Measurements from ENCODE around the gene RTN4R. TPM values are rescaled to one million over a fixed set of nuclear protein-coding genes. Genes with fewer than 3 reads are reported as not detected.

The RTN4R gene
- total and polyA plus RNA-seq, 2 of the 4 experiments (the other 2 are of a cell fraction): 0.18 to 0.94 TPM

GRCh38 chr22:20315337-20316216 is 47.5 kb upstream of the RTN4R start:
- dilution Hi-C loops (cut with HindIII; ENCODE audit: low sequenced_read_pairs, unreplicated experiment): no loop called here
- no peaks in the 10 kb centered on the region for H3K27me3 ChIP-seq (ENCODE audit: control insufficient read depth, insufficient read depth, low read length)
- H4K20me1 ChIP-seq (ENCODE audit: insufficient read depth, low read length): peaks cover 13% of the 10 kb centered on the region; the same call in 1 of the 2 replicates
- H3K9ac ChIP-seq (ENCODE audit: low read depth, low read length): no peak overlapping the region
- POLR2A ChIA-PET (ENCODE audit: unreplicated experiment): no interaction called here
- H3K79me1 ChIP-seq (ENCODE audit: low read depth in 1 of 2, low read length in 2 of 2): peaks cover 8 to 34% of the 10 kb centered on the region in 2 experiments
- ATAC-seq (ENCODE audit: low read depth): no peak
- no peak overlapping the region for H2BK15ac ChIP-seq (ENCODE audit: low read depth, low read length)
- H3K4me1 ChIP-seq (ENCODE audit: control insufficient read depth, insufficient read depth, low read length): peaks cover 13% of the 10 kb centered on the region
- no peak overlapping the region for H3K56ac ChIP-seq (ENCODE audit: extremely low read depth, insufficient read depth, low read length)
- no peak overlapping the region for H4K5ac ChIP-seq (ENCODE audit: low read depth, low read length)
- no peak for DNase-seq
- H3K23ac ChIP-seq (ENCODE audit: low read depth, low read length): no peak overlapping the region
- no peak overlapping the region for H4K8ac ChIP-seq (ENCODE audit: low read depth in 2 of 2, low read length in 2 of 2)
- no peak overlapping the region for H3K27ac ChIP-seq (ENCODE audit: insufficient read depth, low read length)
- intact Hi-C loops (cut with micrococcal nuclease): no loop called here
- H2BK120ac ChIP-seq (ENCODE audit: low read depth, low read length): no peak overlapping the region
- no peak overlapping the region for H4K91ac ChIP-seq (ENCODE audit: insufficient read depth, low read depth, low read length)
- no TSS peak for BruUV-seq (replicated peaks)
- no peak overlapping the region for H3K4me3 ChIP-seq (ENCODE audit: insufficient read depth, low read depth, low read length)
- peaks cover 4% of the 10 kb centered on the region; the same call in 1 of the 2 replicates for H3K9me1 ChIP-seq (ENCODE audit: insufficient read depth, low read length)
- no peak overlapping the region for H3K18ac ChIP-seq (ENCODE audit: low read depth, low read length)
- H2AK5ac ChIP-seq (ENCODE audit: low read depth, low read length): no peak overlapping the region
- CTCF ChIA-PET: no interaction called here
- no peak overlapping the region for H2AK9ac ChIP-seq (replicated peaks; ENCODE audit: low read depth, low read length, poor library complexity)
- WGBS, 2 experiments (ENCODE audit: extremely low coverage in 2 of 2, insufficient read length in 1 of 2): 75% methylated on average over 2 of the region's 25 CpGs; no CpG with 5 or more reads in 1 of the 2 experiments
- H3K4me2 ChIP-seq (ENCODE audit: low read depth, low read length): no peak overlapping the region
- no peak overlapping the region for H3K4ac ChIP-seq (ENCODE audit: low read depth, low read length)
- H2BK20ac ChIP-seq (ENCODE audit: low read depth, low read length): no peak overlapping the region
- no peaks in the 10 kb centered on the region for H3K9me3 ChIP-seq (ENCODE audit: control insufficient read depth, insufficient read depth, low read length)
- H2AFZ ChIP-seq (replicated peaks; ENCODE audit: low read length, poor library complexity): no peak overlapping the region
- no peak overlapping the region for H3K14ac ChIP-seq (replicated peaks; ENCODE audit: low read depth, low read length)
- H3K36me3 ChIP-seq (ENCODE audit: control insufficient read depth, insufficient read depth, low read length): peaks cover 2% of the 10 kb centered on the region; the same call in 1 of the 2 replicates
- in situ Hi-C loops (cut with MboI; ENCODE audit: low sequenced_read_pairs): no loop called here
- no peak overlapping the region for H2BK5ac ChIP-seq (ENCODE audit: low read depth, low read length, poor library complexity, severe bottlenecking)
- TF ChIP-seq NFE2L2 (IDR thresholded peaks at IDR 0.05; ENCODE audit: low read depth, low read length) (no peak), MAFK (IDR thresholded peaks at IDR 0.05; ENCODE audit: low read depth, low read length) (no peak), RCOR1 (IDR thresholded peaks at IDR 0.05; ENCODE audit: insufficient replicate concordance, low read length) (no peak), FOS (IDR thresholded peaks at IDR 0.05; ENCODE audit: low read depth, low read length) (no peak), CEBPB (IDR thresholded peaks at IDR 0.05; ENCODE audit: low read depth, low read length) (no peak), MAZ (IDR thresholded peaks at IDR 0.05; ENCODE audit: borderline replicate concordance, low read depth, low read length) (no peak), SMC3 (IDR thresholded peaks at IDR 0.05; ENCODE audit: low read depth, low read length) (no peak), POLR2A (IDR thresholded peaks at IDR 0.05; ENCODE audit: low read depth, low read length) (no peak), RAD21 (IDR thresholded peaks at IDR 0.05; ENCODE audit: low read length) (no peak), RFX5 (IDR thresholded peaks at IDR 0.05; ENCODE audit: low read depth, low read length) (no peak), CHD1 (IDR thresholded peaks at IDR 0.05; ENCODE audit: low read depth, low read length) (no peak), BHLHE40 (IDR thresholded peaks at IDR 0.05; ENCODE audit: low read depth, low read length) (no peak)
- TF ChIP-seq, protein P1, sequence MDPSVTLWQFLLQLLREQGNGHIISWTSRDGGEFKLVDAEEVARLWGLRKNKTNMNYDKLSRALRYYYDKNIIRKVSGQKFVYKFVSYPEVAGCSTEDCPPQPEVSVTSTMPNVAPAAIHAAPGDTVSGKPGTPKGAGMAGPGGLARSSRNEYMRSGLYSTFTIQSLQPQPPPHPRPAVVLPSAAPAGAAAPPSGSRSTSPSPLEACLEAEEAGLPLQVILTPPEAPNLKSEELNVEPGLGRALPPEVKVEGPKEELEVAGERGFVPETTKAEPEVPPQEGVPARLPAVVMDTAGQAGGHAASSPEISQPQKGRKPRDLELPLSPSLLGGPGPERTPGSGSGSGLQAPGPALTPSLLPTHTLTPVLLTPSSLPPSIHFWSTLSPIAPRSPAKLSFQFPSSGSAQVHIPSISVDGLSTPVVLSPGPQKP (IDR thresholded peaks at IDR 0.05; ENCODE audit: borderline replicate concordance, low read depth, low read length): no peak
- TF ChIP-seq, protein P2, sequence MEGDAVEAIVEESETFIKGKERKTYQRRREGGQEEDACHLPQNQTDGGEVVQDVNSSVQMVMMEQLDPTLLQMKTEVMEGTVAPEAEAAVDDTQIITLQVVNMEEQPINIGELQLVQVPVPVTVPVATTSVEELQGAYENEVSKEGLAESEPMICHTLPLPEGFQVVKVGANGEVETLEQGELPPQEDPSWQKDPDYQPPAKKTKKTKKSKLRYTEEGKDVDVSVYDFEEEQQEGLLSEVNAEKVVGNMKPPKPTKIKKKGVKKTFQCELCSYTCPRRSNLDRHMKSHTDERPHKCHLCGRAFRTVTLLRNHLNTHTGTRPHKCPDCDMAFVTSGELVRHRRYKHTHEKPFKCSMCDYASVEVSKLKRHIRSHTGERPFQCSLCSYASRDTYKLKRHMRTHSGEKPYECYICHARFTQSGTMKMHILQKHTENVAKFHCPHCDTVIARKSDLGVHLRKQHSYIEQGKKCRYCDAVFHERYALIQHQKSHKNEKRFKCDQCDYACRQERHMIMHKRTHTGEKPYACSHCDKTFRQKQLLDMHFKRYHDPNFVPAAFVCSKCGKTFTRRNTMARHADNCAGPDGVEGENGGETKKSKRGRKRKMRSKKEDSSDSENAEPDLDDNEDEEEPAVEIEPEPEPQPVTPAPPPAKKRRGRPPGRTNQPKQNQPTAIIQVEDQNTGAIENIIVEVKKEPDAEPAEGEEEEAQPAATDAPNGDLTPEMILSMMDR (conservative IDR thresholded peaks at IDR 0.05; ENCODE audit: low read depth, low read length): no peak
- TF ChIP-seq, protein P3, sequence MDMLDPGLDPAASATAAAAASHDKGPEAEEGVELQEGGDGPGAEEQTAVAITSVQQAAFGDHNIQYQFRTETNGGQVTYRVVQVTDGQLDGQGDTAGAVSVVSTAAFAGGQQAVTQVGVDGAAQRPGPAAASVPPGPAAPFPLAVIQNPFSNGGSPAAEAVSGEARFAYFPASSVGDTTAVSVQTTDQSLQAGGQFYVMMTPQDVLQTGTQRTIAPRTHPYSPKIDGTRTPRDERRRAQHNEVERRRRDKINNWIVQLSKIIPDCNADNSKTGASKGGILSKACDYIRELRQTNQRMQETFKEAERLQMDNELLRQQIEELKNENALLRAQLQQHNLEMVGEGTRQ (IDR thresholded peaks at IDR 0.05; ENCODE audit: low read depth, low read length): no peak

All from IMR-90 (cell line).